Bronchial epithelial cell (primary cell): ENCODE data around the gene NEK11. TPM values are rescaled to one million over a fixed set of nuclear protein-coding genes. Genes with fewer than 3 reads are reported as not detected.

ENCODE experiments used
- DNase-seq: peaks from one replicate; pipeline ENCODE4 v3.0.0-alpha.2; 2010; ENCODE audit warnings: low read depth
- FAIRE-seq: peaks from 2 replicates; lab custom pipeline; 2011; peaks lifted over from hg19 to GRCh38; lab: Jason Lieb, UNC
- H3K27me3 ChIP-seq: 2 replicates; pipeline ENCODE4 v1.5.1; 2011; ENCODE audit warnings: low read length; ENCODE audit not compliant: control insufficient read depth, insufficient read depth
- H3K36me3 ChIP-seq: 2 replicates; pipeline ENCODE4 v1.5.1; 2011; ENCODE audit warnings: low read length; ENCODE audit not compliant: control insufficient read depth, insufficient read depth
- H3K4me3 ChIP-seq: 2 replicates; pipeline ENCODE4 v1.5.1; 2011; ENCODE audit warnings: mild to moderate bottlenecking, low read depth, low read length, control low read depth
- total RNA-seq: library from RNA; depleted of rRNA; stranded (reverse); fragments of >200 nt; gene quantifications from 2 replicates; pipeline ENCODE4 v1.2.1, GENCODE V29; 2014
- TF ChIP-seq, protein P1 (sequence below): IDR thresholded peaks from 2 replicates; pipeline ENCODE4 v1.5.1; 2011; ENCODE audit warnings: mild to moderate bottlenecking, moderate library complexity, low read length, control low read depth, inconsistent platforms; ENCODE audit not compliant: insufficient read depth, severe bottlenecking

NEK11 gene
- total RNA-seq, 1 donor from 2014 or later = 2.1 TPM

DNA sequence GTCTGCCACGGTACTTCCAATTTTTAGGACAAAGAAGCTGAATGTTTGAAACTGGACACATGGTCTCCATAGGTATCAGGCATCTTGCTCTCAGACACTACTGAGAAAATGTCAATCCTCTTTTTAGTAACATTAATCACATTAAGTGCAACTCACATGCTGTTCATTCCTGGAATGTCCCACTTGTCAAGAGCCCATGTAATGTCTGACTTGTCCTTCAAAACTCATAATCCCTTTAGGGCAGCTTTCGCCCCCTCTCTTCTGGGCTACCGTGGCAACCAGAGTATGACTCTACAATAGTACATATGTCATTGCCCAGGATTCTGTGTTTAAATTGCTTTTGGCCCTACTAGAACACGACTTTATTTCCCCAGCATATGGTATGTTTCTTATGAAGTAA, 367.2 kb downstream of the NEK11 start:
- FAIRE-seq = no peak
- H3K36me3 ChIP-seq = no peaks in the 10 kb centered on the region
- TF ChIP-seq, protein P1, sequence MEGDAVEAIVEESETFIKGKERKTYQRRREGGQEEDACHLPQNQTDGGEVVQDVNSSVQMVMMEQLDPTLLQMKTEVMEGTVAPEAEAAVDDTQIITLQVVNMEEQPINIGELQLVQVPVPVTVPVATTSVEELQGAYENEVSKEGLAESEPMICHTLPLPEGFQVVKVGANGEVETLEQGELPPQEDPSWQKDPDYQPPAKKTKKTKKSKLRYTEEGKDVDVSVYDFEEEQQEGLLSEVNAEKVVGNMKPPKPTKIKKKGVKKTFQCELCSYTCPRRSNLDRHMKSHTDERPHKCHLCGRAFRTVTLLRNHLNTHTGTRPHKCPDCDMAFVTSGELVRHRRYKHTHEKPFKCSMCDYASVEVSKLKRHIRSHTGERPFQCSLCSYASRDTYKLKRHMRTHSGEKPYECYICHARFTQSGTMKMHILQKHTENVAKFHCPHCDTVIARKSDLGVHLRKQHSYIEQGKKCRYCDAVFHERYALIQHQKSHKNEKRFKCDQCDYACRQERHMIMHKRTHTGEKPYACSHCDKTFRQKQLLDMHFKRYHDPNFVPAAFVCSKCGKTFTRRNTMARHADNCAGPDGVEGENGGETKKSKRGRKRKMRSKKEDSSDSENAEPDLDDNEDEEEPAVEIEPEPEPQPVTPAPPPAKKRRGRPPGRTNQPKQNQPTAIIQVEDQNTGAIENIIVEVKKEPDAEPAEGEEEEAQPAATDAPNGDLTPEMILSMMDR = no peak
- H3K4me3 ChIP-seq = no peak overlapping the region
- DNase-seq = no peak
- H3K27me3 ChIP-seq = no peaks in the 10 kb centered on the region

DNA sequence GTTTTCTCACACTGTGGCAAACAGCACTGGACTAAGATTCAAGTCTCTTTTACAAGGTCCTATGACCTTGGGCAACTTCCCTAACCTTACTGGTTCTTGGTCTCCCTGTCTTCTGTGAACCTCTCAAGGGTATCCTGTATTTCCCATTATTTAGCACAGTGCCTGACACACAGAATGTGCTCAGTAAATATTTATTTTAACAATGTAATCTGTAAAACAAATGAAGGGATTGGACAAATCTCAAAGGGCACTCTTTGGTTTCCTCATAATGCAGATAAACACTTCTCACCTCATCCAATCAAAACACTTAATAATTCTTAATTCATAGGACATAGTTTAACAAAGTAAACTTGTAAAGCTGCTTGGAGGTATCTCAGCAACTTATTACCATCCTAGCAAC, 367.7 kb downstream of the NEK11 start:
- TF ChIP-seq, protein P1 = no peak
- no peak overlapping the region for H3K4me3 ChIP-seq
- no peak for FAIRE-seq

DNA sequence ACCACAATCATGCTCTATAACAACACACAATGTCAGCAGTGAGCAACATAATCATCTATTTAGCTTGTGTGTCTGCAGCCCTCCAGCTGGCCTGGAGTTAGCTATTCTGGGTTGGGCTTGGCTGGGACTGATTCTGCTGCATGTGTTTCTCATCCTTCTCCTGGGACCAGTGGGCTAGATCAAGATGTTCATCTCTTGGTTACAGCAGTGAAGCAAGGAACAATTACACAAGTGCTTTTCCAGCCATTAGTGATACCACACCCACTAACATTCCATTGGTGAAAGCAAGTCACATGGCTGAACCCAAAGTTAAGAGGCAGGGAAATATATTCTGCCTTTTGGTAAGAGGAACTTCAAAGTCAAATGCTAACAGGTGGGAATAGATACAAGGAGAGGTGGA, 369.5 kb downstream of the NEK11 start:
- DNase-seq = no peak
- TF ChIP-seq, protein P1 = no peak
- no peak for FAIRE-seq
- H3K27me3 ChIP-seq = no peaks in the 10 kb centered on the region
- no peak overlapping the region for H3K4me3 ChIP-seq
- no peaks in the 10 kb centered on the region for H3K36me3 ChIP-seq

More for the DNA sequence above, 367.7 kb downstream of the NEK11 start:
- Histone ChIP-seq H3K27me3 (no peaks in the 10 kb centered on the region), H3K36me3 (no peaks in the 10 kb centered on the region)
- DNase-seq = no peak

- no peaks in the 10 kb centered on the region for H3K27me3 ChIP-seq
- no peaks in the 10 kb centered on the region for H3K36me3 ChIP-seq
- no peak overlapping the region for H3K4me3 ChIP-seq
- no peak for DNase-seq
- TF ChIP-seq, protein P1 = no peak
- no peak for FAIRE-seq
These were observed 371.2 kb downstream of the NEK11 start for GRCh38 chr3:131397889-131398288.

Other genes starting within 250 kb of the NEK11 start
- gene ATP2C1, start 132.8 kb upstream of the NEK11 start, total RNA-seq = 96.9 and 149 TPM in 2 replicates
- 4.5 and 5.5 TPM in 2 replicates for gene ASTE1, start 52 bp upstream of the NEK11 start, total RNA-seq